ENCODE data around the gene GALP.

DNA sequence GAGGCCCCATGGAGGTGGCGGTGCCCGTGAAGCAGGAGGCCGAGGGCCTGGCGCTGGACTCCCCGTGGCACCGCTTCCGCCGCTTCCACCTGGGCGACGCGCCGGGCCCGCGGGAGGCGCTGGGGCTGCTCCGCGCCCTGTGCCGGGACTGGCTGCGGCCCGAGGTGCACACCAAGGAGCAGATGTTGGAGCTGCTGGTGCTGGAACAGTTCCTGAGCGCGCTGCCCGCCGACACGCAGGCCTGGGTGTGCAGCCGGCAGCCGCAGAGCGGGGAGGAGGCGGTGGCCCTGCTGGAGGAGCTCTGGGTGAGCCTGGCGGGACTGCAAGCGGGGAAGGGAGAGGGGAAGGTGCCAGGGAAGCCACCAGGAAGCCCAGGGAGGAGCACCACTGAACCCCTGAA is 28.9 kb upstream of the GALP start:
- TF ChIP-seq, protein P1, sequence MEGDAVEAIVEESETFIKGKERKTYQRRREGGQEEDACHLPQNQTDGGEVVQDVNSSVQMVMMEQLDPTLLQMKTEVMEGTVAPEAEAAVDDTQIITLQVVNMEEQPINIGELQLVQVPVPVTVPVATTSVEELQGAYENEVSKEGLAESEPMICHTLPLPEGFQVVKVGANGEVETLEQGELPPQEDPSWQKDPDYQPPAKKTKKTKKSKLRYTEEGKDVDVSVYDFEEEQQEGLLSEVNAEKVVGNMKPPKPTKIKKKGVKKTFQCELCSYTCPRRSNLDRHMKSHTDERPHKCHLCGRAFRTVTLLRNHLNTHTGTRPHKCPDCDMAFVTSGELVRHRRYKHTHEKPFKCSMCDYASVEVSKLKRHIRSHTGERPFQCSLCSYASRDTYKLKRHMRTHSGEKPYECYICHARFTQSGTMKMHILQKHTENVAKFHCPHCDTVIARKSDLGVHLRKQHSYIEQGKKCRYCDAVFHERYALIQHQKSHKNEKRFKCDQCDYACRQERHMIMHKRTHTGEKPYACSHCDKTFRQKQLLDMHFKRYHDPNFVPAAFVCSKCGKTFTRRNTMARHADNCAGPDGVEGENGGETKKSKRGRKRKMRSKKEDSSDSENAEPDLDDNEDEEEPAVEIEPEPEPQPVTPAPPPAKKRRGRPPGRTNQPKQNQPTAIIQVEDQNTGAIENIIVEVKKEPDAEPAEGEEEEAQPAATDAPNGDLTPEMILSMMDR (IDR thresholded peaks at IDR 0.05): no peak
- TF ChIP-seq POLR2A (IDR thresholded peaks at IDR 0.05): no peak

All from uterus (tissue), 2 donors.